CD14-positive monocyte (primary cell): Measurements from ENCODE around the gene FAM83G. TPM values are rescaled to one million over a fixed set of nuclear protein-coding genes. Genes with fewer than 3 reads are reported as not detected.

Experiments
- DNase-seq, 3 donors: peaks; one replicate each; pipeline ENCODE4 v3.0.0-alpha.2; 2011 to 2022
- H2AFZ ChIP-seq: 2 replicates; pipeline ENCODE4 v1.6.0; 2012; ENCODE audit warnings: mild to moderate bottlenecking, low read depth, low read length, inconsistent platforms; ENCODE audit not compliant: insufficient read depth, poor library complexity, severe bottlenecking
- H3K27ac ChIP-seq, 2 donors: 1 replicate in 1 of 2; 2 replicates in 1 of 2; pipeline ENCODE4 v1.5.1; 2012 to 2013; ENCODE audit warnings: low read length in 2 of 2, control low read depth in 1 of 2, inconsistent platforms in 1 of 2, low read depth in 1 of 2, mild to moderate bottlenecking in 1 of 2
- H3K27me3 ChIP-seq, 2 donors: one replicate each; pipeline versions ENCODE4 v1.6.0 to v1.6.1; 2011 to 2013; ENCODE audit warnings: low read length in 2 of 2; ENCODE audit not compliant: control insufficient read depth in 2 of 2, insufficient read depth in 2 of 2
- H3K36me3 ChIP-seq, 2 donors: replicated peaks in 1 of 2; 1 replicate in 1 of 2; 2 replicates in 1 of 2; pipeline versions ENCODE4 v1.5.1 to v1.6.1; 2012 to 2013; ENCODE audit warnings: low read length in 2 of 2, control low read depth in 1 of 2, inconsistent platforms in 1 of 2, mild to moderate bottlenecking in 1 of 2; ENCODE audit not compliant: insufficient read depth in 2 of 2, control insufficient read depth in 1 of 2
- H3K4me1 ChIP-seq, 2 donors: 1 replicate in 1 of 2; 2 replicates in 1 of 2; pipeline versions ENCODE4 v1.5.1 to v1.6.1; 2012 to 2013; ENCODE audit warnings: low read length in 2 of 2, control low read depth in 1 of 2, inconsistent platforms in 1 of 2, mild to moderate bottlenecking in 1 of 2, moderate library complexity in 1 of 2; ENCODE audit not compliant: insufficient read depth in 2 of 2, control insufficient read depth in 1 of 2
- H3K4me2 ChIP-seq: replicated peaks from 2 replicates; pipeline ENCODE3; 2012; ENCODE audit warnings: low read length, moderate library complexity, mild to moderate bottlenecking; ENCODE audit not compliant: poor library complexity, severe bottlenecking; ENCODE audit errors: extremely low read depth
- H3K4me3 ChIP-seq, 3 experiments: fragments of 200-600 bp in 1 of 3; sonication (generic) in 1 of 3; replicated peaks in 1 of 3; 1 replicate in 2 of 3; 2 replicates in 1 of 3; pipeline ENCODE4 v1.5.1; 2011 to 2013; ENCODE audit warnings: low read length in 3 of 3, mild to moderate bottlenecking in 3 of 3, control low read depth in 2 of 3, low read depth in 2 of 3, inconsistent platforms in 1 of 3, moderate library complexity in 1 of 3
- H3K79me2 ChIP-seq: 2 replicates; pipeline ENCODE4 v1.6.0; 2012; ENCODE audit warnings: mild to moderate bottlenecking, control low read depth, inconsistent platforms, low read length, moderate library complexity; ENCODE audit not compliant: insufficient read depth
- H3K9ac ChIP-seq: 2 replicates; pipeline ENCODE4 v1.6.0; 2017; ENCODE audit warnings: low read length, mild to moderate bottlenecking; ENCODE audit not compliant: insufficient read depth, poor library complexity, severe bottlenecking
- H3K9me3 ChIP-seq, 2 donors: replicated peaks in 1 of 2; 1 replicate in 1 of 2; 2 replicates in 1 of 2; pipeline versions ENCODE4 v1.5.1 to v1.6.1; 2012 to 2013; ENCODE audit warnings: low read length in 2 of 2, control low read depth in 1 of 2; ENCODE audit not compliant: control insufficient read depth in 1 of 2, insufficient read depth in 1 of 2
- H4K20me1 ChIP-seq: 2 replicates; pipeline ENCODE4 v1.6.0; 2012; ENCODE audit warnings: mild to moderate bottlenecking, low read length, control low read depth, moderate library complexity; ENCODE audit not compliant: insufficient read depth
- H3K27ac Mint-ChIP-seq, 7 donors: one replicate each; pipeline ENCODE4 v1.8.0; 2020; ENCODE audit warnings: mild to moderate bottlenecking in 7 of 7, mixed read lengths in 7 of 7, moderate library complexity in 6 of 7, inconsistent platforms in 2 of 7
- H3K27me3 Mint-ChIP-seq, 3 donors: one replicate each; pipeline ENCODE4 v1.8.0; 2021 to 2022; ENCODE audit warnings: low read depth in 3 of 3, mild to moderate bottlenecking in 3 of 3, mixed read lengths in 3 of 3, moderate library complexity in 3 of 3, inconsistent platforms in 1 of 3
- H3K36me3 Mint-ChIP-seq, 2 donors: one replicate each; pipeline ENCODE4 v1.8.0; 2020; ENCODE audit warnings: mixed read lengths in 2 of 2, inconsistent platforms in 1 of 2, mild to moderate bottlenecking in 1 of 2
- H3K4me1 Mint-ChIP-seq: one replicate; pipeline ENCODE4 v1.8.0; 2020; ENCODE audit warnings: mild to moderate bottlenecking, mixed read lengths
- H3K4me3 Mint-ChIP-seq, 2 donors: one replicate each; pipeline ENCODE4 v1.8.0; 2020; ENCODE audit warnings: mild to moderate bottlenecking in 2 of 2, mixed read lengths in 2 of 2, moderate library complexity in 1 of 2
- H3K9me3 Mint-ChIP-seq, 7 donors: one replicate each; pipeline ENCODE4 v1.8.0; 2020 to 2022; ENCODE audit warnings: mixed read lengths in 7 of 7, mild to moderate bottlenecking in 6 of 7, moderate library complexity in 6 of 7, inconsistent platforms in 2 of 7
- WGBS: methylation state at CpG from one replicate; pipeline ENCODE4 v1.1.5; 2013; ENCODE audit warnings: missing lambda C conversion rate; ENCODE audit not compliant: insufficient coverage; 5-methylcytosine and 5-hydroxymethylcytosine counted together
- intact Hi-C, 2 donors: fragments of 100-400 bp; cut with micrococcal nuclease; formaldehyde crosslinking; loops; one replicate each; pipeline versions ENCODE4 v1.15.0 to v1.15.1; 2023
- polyA plus RNA-seq, 3 donors: library from polyadenylated mRNA; depleted of rRNA in 1 of 3; unstranded in 2 of 3; stranded (reverse) in 1 of 3; fragments of 300-500 nt in 2 of 3; fragments of >200 nt in 1 of 3; fragmentation: Illumina TruSeq in 2 of 3; gene quantifications; 1 replicate in 2 of 3; 2 replicates in 1 of 3; pipeline ENCODE4 v1.2.3, GENCODE V29; 2012 to 2021
- TF ChIP-seq, protein P1 (sequence below): fragments of 200-600 bp; IDR thresholded peaks from one replicate; pipeline ENCODE4 v1.8.0; 2022; ENCODE audit warnings: antibody characterized with exemption, mild to moderate bottlenecking

The FAM83G gene
- polyA plus RNA-seq, 3 donors: 0.04 to 0.17 (median 0.08) TPM

DNA sequence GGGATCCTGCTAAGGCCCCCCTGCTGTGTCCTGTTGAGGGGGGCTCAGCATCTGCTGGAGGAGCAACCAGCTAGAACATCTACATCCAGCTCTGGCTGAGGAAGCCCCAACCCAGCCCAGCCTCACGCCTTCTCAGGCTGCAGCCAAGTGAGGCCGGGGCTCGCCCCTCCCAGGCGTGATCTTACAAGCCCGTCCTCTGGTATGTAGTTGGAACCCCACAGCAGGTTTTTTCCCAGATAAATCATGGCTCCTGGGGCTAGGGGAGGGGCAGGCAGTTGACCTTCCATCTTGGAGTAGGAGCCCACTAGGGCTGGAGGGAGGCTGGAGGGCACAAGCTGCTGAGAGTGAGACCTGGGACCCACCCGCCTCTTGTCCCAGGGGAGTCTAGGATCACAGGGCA lies 4.7 kb downstream of the FAM83G start:
- Mint-ChIP-seq H3K9me3 (peaks cover 4 to 14% (median 11%) of the 10 kb centered on the region in 7 donors), H3K4me1 (peaks cover 11% of the 10 kb centered on the region), H3K36me3 (peaks cover 0 to 3% of the 10 kb centered on the region in 2 donors), H3K27me3 (peaks cover 19 to 45% (median 37%) of the 10 kb centered on the region in 3 donors), H3K4me3 (no peak overlapping the region), H3K27ac (no peak overlapping the region)
- H3K36me3 ChIP-seq: no peaks in the 10 kb centered on the region
- H4K20me1 ChIP-seq: no peaks in the 10 kb centered on the region
- H3K4me2 ChIP-seq: no peak overlapping the region
- DNase-seq: no peak
- 96% methylated on average over 6 of the region's 6 CpGs for WGBS
- no peaks in the 10 kb centered on the region for H3K9me3 ChIP-seq
- intact Hi-C loops: loop anchor here in 1 of 2 donors (10.0 kb wide), 1 partner anchor 45 kb away; the partner anchor contains the start of gene SLC5A10
- H3K9ac ChIP-seq: no peak overlapping the region
- H3K27ac ChIP-seq: no peak overlapping the region
- TF ChIP-seq, protein P1, sequence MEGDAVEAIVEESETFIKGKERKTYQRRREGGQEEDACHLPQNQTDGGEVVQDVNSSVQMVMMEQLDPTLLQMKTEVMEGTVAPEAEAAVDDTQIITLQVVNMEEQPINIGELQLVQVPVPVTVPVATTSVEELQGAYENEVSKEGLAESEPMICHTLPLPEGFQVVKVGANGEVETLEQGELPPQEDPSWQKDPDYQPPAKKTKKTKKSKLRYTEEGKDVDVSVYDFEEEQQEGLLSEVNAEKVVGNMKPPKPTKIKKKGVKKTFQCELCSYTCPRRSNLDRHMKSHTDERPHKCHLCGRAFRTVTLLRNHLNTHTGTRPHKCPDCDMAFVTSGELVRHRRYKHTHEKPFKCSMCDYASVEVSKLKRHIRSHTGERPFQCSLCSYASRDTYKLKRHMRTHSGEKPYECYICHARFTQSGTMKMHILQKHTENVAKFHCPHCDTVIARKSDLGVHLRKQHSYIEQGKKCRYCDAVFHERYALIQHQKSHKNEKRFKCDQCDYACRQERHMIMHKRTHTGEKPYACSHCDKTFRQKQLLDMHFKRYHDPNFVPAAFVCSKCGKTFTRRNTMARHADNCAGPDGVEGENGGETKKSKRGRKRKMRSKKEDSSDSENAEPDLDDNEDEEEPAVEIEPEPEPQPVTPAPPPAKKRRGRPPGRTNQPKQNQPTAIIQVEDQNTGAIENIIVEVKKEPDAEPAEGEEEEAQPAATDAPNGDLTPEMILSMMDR: no peak
- H3K27me3 ChIP-seq: peaks cover 0 to 26% of the 10 kb centered on the region in 2 donors
- H3K4me1 ChIP-seq: peaks cover 3 to 21% of the 10 kb centered on the region in 2 donors
- H3K79me2 ChIP-seq: no peaks in the 10 kb centered on the region
- no peak overlapping the region for H2AFZ ChIP-seq
- no peak overlapping the region for H3K4me3 ChIP-seq

DNA sequence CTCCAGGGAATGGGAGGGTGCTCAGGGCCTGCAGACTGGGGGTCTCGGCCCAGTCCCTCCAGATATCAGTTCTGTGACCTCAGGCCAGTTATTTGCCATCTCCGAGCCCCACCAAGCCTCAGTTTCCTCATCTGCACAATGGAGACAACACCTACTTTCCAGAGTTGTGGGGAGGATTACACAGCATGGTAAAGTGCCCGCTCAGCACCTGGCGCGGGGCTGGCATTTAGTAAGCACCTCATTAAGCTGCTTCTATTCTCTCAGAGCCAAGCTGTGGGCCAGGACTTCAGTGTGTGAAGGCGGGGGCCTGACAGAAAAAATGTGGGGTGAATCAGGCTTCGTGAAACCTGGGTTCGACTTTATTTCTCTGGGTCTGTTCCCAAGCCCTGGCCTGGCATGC lies 5.2 kb downstream of the FAM83G start:
- H4K20me1 ChIP-seq: no peaks in the 10 kb centered on the region
- intact Hi-C loops: no loop called here
- Mint-ChIP-seq H3K27me3 (peaks cover 19 to 43% (median 35%) of the 10 kb centered on the region in 3 donors), H3K4me1 (peaks cover 8% of the 10 kb centered on the region), H3K4me3 (no peak overlapping the region), H3K9me3 (peaks cover 4 to 16% (median 13%) of the 10 kb centered on the region in 7 donors), H3K36me3 (peaks cover 0 to 3% of the 10 kb centered on the region in 2 donors), H3K27ac (no peak overlapping the region)
- DNase-seq: no peak
- peaks cover 0 to 25% of the 10 kb centered on the region in 2 donors for H3K27me3 ChIP-seq
- H3K79me2 ChIP-seq: no peaks in the 10 kb centered on the region
- H3K4me1 ChIP-seq: peaks cover 0 to 18% of the 10 kb centered on the region in 2 donors
- H3K4me3 ChIP-seq: no peak overlapping the region
- H2AFZ ChIP-seq: no peak overlapping the region
- H3K9me3 ChIP-seq: no peaks in the 10 kb centered on the region
- H3K9ac ChIP-seq: no peak overlapping the region
- no peak overlapping the region for H3K27ac ChIP-seq
- WGBS: 94% methylated on average over 4 of the region's 8 CpGs
- H3K36me3 ChIP-seq: no peaks in the 10 kb centered on the region
- no peak overlapping the region for H3K4me2 ChIP-seq
- TF ChIP-seq, protein P1: no peak
